Thymus (tissue), 11 donors: ENCODE data around the gene NAP1L1. TPM values are rescaled to one million over a fixed set of nuclear protein-coding genes. Genes with fewer than 3 reads are reported as not detected.

Experiments
- DNase-seq, 9 donors: peaks; one replicate each; pipeline ENCODE4 v3.0.0-alpha.2; 2013; ENCODE audit warnings: low spot score in 9 of 9, low read depth in 6 of 9, missing footprints in 1 of 9
- H3K27ac ChIP-seq, 2 donors: one replicate each; pipeline ENCODE4 v1.5.1; 2013; ENCODE audit warnings: control low read depth in 1 of 2, low read depth in 1 of 2, low read length in 1 of 2, mild to moderate bottlenecking in 1 of 2, moderate library complexity in 1 of 2
- H3K27me3 ChIP-seq, 2 donors: one replicate each; pipeline ENCODE4 v1.5.1; 2013; ENCODE audit warnings: low read length in 1 of 2; ENCODE audit not compliant: control insufficient read depth in 2 of 2, insufficient read depth in 1 of 2
- H3K36me3 ChIP-seq, 2 donors: one replicate each; pipeline ENCODE4 v1.5.1; 2013; ENCODE audit warnings: low read length in 1 of 2, mild to moderate bottlenecking in 1 of 2, moderate library complexity in 1 of 2; ENCODE audit not compliant: control insufficient read depth in 2 of 2, insufficient read depth in 2 of 2
- H3K4me1 ChIP-seq, 2 donors: one replicate each; pipeline ENCODE4 v1.5.1; 2013; ENCODE audit warnings: low read length in 2 of 2; ENCODE audit not compliant: control insufficient read depth in 2 of 2, insufficient read depth in 2 of 2
- H3K4me3 ChIP-seq, 2 donors: one replicate each; pipeline ENCODE4 v1.5.1; 2013; ENCODE audit warnings: low read length in 2 of 2, control low read depth in 1 of 2, mild to moderate bottlenecking in 1 of 2
- H3K9me3 ChIP-seq, 2 donors: one replicate each; pipeline ENCODE4 v1.5.1; 2013; ENCODE audit warnings: low read length in 1 of 2, mild to moderate bottlenecking in 1 of 2; ENCODE audit not compliant: control insufficient read depth in 2 of 2, insufficient read depth in 1 of 2
- WGBS: extraction: QIAGEN DNeasy Blood & Tissue Kit; methylation state at CpG from one replicate; pipeline ENCODE4 v1.1.7; 2013; 5-methylcytosine and 5-hydroxymethylcytosine counted together
- polyA plus RNA-seq: library from polyadenylated mRNA; stranded (reverse); fragments of 200-250 nt; gene quantifications from one replicate; pipeline ENCODE4 v1.2.3, GENCODE V29; 2013
- total RNA-seq: library from RNA; stranded (reverse); fragments of 120-200 nt; gene quantifications from one replicate; pipeline ENCODE4 v1.2.4, GENCODE V29; 2013
- donor health status: healthy.

NAP1L1 gene
- total and polyA plus RNA-seq, 2 donors = 284 to 548 TPM

DNA sequence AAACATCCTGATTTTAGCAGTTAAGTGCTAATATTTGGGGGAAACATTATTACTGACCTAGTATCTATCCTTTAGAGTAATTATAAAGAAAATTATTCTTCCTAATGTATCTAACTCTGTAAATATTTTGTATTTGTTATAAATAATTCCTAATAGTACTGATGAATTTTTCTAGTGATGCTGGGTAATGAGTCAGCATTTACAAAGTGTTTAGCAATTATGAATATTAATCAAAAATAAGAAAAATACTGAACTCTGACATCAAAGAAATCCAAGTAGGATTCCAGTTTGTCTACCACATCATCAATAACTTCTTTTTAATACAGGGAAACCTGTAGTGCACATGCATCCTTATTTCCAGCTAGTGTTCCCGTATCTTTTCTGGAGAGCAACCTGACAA, 9.0 kb downstream of the NAP1L1 start:
- H3K27me3 ChIP-seq = no peaks in the 10 kb centered on the region
- H3K36me3 ChIP-seq = peaks cover 0 to 28% of the 10 kb centered on the region in 2 donors
- no peak overlapping the region for H3K27ac ChIP-seq
- 94% methylated on average over 1 of the region's 1 CpG for WGBS
- DNase-seq = no peak
- no peaks in the 10 kb centered on the region for H3K4me1 ChIP-seq
- H3K9me3 ChIP-seq = peaks cover 0 to 3% of the 10 kb centered on the region in 2 donors
- H3K4me3 ChIP-seq = no peak overlapping the region

DNA sequence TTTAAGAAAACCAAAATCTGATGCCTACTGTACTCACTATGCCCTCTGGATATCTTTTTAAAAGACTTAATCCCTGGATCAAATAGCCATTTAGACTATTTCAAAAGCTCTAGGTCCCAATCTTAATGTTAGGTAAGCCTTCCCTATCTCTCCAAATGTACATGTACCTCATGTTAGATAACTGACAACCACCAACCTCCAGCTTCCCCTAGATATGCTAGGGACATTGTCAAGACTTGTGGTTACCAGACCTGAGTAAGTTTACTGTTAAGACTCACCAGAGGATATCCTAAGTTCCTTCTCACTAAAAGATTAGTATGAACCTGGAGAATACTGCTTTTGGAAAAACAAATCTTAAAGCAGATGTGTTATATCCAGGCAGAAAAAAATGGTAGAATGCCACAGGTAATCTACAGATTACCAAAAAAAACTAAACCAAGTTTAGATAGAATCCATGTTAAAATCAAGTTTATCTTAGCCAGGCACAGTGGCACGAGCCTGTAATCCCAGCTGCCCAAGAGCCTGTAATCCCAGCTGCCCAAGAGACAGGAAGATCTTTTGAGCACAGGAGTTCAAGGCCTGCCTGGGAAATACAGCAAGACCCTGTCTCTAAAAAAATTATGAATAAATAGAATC, 9.7 kb downstream of the NAP1L1 start:
- H3K27ac ChIP-seq = no peak overlapping the region
- H3K9me3 ChIP-seq = peaks cover 0 to 3% of the 10 kb centered on the region in 2 donors
- H3K4me3 ChIP-seq = no peak overlapping the region
- 95% methylated on average over 1 of the region's 1 CpG for WGBS
- no peaks in the 10 kb centered on the region for H3K4me1 ChIP-seq
- peaks cover 0 to 28% of the 10 kb centered on the region in 2 donors for H3K36me3 ChIP-seq
- no peak for DNase-seq
- no peaks in the 10 kb centered on the region for H3K27me3 ChIP-seq

DNA sequence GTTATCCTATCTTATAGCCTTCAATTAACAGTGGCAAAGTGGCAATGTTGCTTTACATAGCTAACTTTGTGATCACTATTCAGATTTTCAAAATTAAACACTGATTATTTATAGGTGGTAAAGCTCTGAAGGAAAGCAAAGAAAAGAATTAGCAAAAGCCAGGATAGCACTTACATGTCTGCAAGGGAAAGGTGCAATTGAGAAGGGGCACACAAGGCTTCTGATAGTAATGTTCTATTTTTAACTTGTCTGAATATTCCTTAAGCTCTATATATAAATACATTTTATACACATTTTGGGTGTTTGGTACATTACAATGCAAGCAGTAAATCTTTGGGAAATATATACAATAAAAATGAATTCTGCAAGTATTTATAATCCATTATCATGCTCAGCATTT, 10.9 kb downstream of the NAP1L1 start:
- Histone ChIP-seq H3K9me3 (no peaks in the 10 kb centered on the region), H3K27ac (no peak overlapping the region), H3K4me1 (no peaks in the 10 kb centered on the region), H3K4me3 (no peak overlapping the region), H3K36me3 (peaks cover 0 to 26% of the 10 kb centered on the region in 2 donors), H3K27me3 (no peaks in the 10 kb centered on the region)
- DNase-seq = no peak

DNA sequence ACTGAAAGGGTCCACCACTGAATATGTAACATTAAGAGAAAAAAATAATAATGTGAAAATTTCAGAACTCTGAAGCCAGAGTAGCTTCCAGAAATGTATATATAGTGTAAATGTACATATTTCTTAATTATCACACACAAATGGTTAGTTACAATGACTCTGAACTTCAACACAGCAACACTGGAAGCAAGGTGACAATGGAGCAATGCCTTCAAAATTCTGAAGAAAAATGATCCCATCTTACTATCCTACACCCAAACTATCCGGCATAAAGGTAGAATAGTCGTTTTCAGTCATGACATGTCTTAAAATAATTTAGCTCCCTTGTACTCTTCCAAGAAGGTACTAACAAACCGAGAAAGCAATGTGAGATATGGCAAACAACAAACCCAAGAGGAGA, 11.9 kb downstream of the NAP1L1 start:
- H3K27me3 ChIP-seq = no peaks in the 10 kb centered on the region
- H3K4me1 ChIP-seq = no peaks in the 10 kb centered on the region
- DNase-seq = no peak
- WGBS = 98% methylated on average over 3 of the region's 3 CpGs
- no peaks in the 10 kb centered on the region for H3K9me3 ChIP-seq
- H3K27ac ChIP-seq = no peak overlapping the region
- H3K36me3 ChIP-seq = peaks cover 0 to 30% of the 10 kb centered on the region in 2 donors
- H3K4me3 ChIP-seq = no peak overlapping the region

DNA sequence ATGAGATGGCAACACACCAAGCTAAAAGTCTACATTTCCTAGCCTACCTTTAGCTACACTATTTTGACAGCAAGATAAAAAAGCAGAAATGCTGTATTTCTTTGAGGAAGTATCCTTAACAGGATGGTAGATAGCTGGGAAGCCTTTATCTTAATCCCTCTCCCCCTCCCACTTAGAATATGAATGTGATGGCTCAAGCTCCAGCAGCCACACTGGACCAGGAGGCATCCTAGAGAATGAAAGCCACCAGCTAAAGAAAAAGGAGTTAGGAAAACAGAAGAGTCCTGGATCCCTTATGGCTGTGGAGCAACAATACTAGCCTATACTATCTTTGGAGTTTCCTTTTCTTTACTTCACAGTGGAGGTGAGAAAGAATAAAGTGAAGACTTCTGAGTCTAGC, 15.1 kb downstream of the NAP1L1 start:
- no peak for DNase-seq
- Histone ChIP-seq H3K9me3 (no peaks in the 10 kb centered on the region), H3K36me3 (peaks cover 0 to 48% of the 10 kb centered on the region in 2 donors), H3K4me1 (no peaks in the 10 kb centered on the region), H3K27ac (no peak overlapping the region), H3K27me3 (no peaks in the 10 kb centered on the region), H3K4me3 (no peak overlapping the region)

DNA sequence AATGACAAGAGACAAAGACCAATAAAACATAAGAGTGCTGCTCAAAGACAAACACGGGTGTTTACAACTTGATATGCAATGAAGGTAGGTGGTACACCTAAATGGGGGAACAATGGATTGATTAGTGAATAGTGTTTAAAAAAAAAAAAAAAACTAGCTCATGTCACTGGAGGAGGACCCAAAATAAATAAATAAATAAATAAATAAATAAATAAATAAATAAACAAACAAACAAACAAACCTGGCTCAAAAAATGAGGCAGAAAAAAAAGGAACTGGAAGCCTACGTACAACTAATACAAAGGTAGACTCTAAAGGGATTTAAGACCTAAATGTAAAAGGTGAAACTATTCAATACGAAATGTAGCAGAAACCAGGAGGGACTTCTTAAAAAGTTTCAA, 18.6 kb downstream of the NAP1L1 start:
- peaks cover 8 to 53% of the 10 kb centered on the region in 2 donors for H3K36me3 ChIP-seq
- no peak for DNase-seq
- no peak overlapping the region for H3K27ac ChIP-seq
- H3K4me3 ChIP-seq = no peak overlapping the region
- no peaks in the 10 kb centered on the region for H3K9me3 ChIP-seq
- no peaks in the 10 kb centered on the region for H3K4me1 ChIP-seq
- H3K27me3 ChIP-seq = no peaks in the 10 kb centered on the region
- WGBS = 98% methylated on average over 3 of the region's 3 CpGs

DNA sequence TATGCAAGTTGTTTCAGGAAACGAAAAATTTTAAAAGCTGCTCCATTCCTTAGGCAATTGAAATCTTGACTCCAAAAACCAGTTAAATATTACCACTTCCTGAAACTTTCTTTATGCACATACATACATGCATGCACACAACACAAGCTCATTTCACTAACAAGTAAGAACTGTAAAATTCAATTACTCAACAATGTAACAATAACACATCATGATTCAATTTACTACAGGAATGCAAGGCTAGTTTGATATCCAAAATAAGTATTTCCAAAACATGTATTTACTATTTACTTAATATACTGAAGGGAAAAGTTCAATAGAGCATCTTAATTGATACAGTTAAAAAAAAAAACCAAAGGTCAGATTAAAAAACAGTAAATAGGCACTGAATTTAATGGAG, 19.6 kb downstream of the NAP1L1 start:
- DNase-seq = no peak
- H3K36me3 ChIP-seq = peaks cover 10 to 52% of the 10 kb centered on the region in 2 donors
- no peak overlapping the region for H3K27ac ChIP-seq
- no peaks in the 10 kb centered on the region for H3K4me1 ChIP-seq
- WGBS = 96% methylated on average over 1 of the region's 1 CpG
- H3K9me3 ChIP-seq = no peaks in the 10 kb centered on the region
- H3K27me3 ChIP-seq = no peaks in the 10 kb centered on the region
- no peak overlapping the region for H3K4me3 ChIP-seq

DNA sequence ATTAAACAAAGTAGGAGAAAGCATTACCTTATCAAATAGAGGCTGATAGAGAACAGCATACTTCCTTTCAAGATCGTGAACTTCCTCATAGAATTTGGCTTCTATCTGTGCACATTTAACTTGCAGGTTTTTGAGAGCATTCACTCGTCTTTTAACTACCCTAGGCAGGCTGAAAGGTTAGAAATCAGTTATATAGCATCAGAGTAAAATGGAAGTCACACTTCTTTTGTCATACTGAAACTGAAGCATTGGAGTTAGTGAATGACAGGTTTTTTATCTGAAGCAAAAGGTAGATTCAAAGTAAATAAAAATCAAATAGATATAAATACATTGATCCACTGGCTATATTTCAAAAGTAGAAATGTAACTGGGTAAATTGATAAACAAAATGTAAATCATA, 24.4 kb downstream of the NAP1L1 start:
- Histone ChIP-seq H3K36me3 (peaks cover 15 to 64% of the 10 kb centered on the region in 2 donors), H3K27ac (no peak overlapping the region), H3K4me3 (no peak overlapping the region), H3K4me1 (no peaks in the 10 kb centered on the region), H3K27me3 (no peaks in the 10 kb centered on the region), H3K9me3 (no peaks in the 10 kb centered on the region)
- WGBS = 49% methylated on average over 2 of the region's 2 CpGs
- DNase-seq = no peak

DNA sequence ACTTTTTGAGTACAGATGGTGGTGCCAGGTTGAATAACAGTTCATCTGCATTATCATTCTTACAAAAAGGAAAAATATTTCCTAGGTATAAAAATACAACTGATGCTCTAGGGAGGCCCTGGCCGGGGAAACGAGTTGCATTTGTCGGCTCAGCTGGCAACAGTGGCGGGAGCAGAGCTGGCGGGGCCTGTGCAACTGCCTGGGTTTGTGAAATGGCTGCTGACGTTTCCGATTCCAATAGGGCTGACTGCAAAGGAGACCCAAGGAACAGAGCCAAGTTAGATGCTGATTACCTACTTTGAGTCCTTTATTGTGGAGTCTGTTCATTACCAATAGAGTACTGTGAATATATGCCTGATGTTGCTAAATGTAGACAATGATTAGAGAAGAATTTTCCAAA, 27.2 kb downstream of the NAP1L1 start:
- 96% methylated on average over 7 of the region's 7 CpGs for WGBS
- Histone ChIP-seq H3K4me3 (no peak overlapping the region), H3K4me1 (no peaks in the 10 kb centered on the region), H3K27ac (no peak overlapping the region), H3K36me3 (peaks cover 10 to 80% of the 10 kb centered on the region in 2 donors), H3K9me3 (no peaks in the 10 kb centered on the region), H3K27me3 (no peaks in the 10 kb centered on the region)
- DNase-seq = no peak
